Neural cell (in vitro differentiated cells): Measurements from ENCODE around the gene GPS2. TPM values are rescaled to one million over a fixed set of nuclear protein-coding genes. Genes with fewer than 3 reads are reported as not detected.

Source experiments
- H2AFZ ChIP-seq: fragments of 200-600, 300-800 bp; sonication (generic), shearing (Covaris generic); 2 replicates; pipeline ENCODE4 v1.6.0; 2014; ENCODE audit warnings: low read depth, mild to moderate bottlenecking, antibody characterized with exemption, low read length, moderate library complexity
- H3F3A ChIP-seq: fragments of 200-600 bp; shearing (Covaris generic); 2 replicates; pipeline ENCODE4 v1.6.1; 2016; ENCODE audit warnings: mild to moderate bottlenecking, moderate library complexity, mixed read lengths, antibody characterized with exemption, low read length; ENCODE audit not compliant: insufficient read depth, poor library complexity, severe bottlenecking
- H3K27ac ChIP-seq: fragments of 200-600, 300-800 bp; sonication (generic), shearing (Covaris generic); 2 replicates; pipeline ENCODE4 v1.5.1; 2014; ENCODE audit warnings: mild to moderate bottlenecking, low read length, moderate library complexity
- H3K27me3 ChIP-seq: fragments of 300-800, 200-600 bp; sonication (generic), shearing (Covaris generic); 2 replicates; pipeline ENCODE4 v1.6.0; 2014; ENCODE audit warnings: mild to moderate bottlenecking, low read depth, low read length, moderate library complexity; ENCODE audit not compliant: insufficient read depth
- H3K36me3 ChIP-seq: fragments of 300-800, 200-600 bp; sonication (generic), shearing (Covaris generic); 2 replicates; pipeline ENCODE4 v1.5.1; 2014; ENCODE audit warnings: mild to moderate bottlenecking, antibody characterized with exemption, low read length, moderate library complexity; ENCODE audit not compliant: insufficient read depth
- H3K4me2 ChIP-seq: fragments of 300-800, 200-600 bp; sonication (generic), shearing (Covaris generic); 2 replicates; pipeline ENCODE4 v1.6.0; 2014; ENCODE audit warnings: mild to moderate bottlenecking, low read length
- H3K4me3 ChIP-seq: fragments of 300-800, 200-600 bp; sonication (generic), shearing (Covaris generic); 2 replicates; pipeline ENCODE4 v1.5.1; 2014; ENCODE audit warnings: mild to moderate bottlenecking, low read length, moderate library complexity
- H3K79me2 ChIP-seq: fragments of 200-600 bp; shearing (Covaris generic); replicated peaks from 2 replicates; pipeline ENCODE4 v1.6.0; 2014; ENCODE audit warnings: mild to moderate bottlenecking, low read length, moderate library complexity; ENCODE audit not compliant: insufficient read depth
- H3K9ac ChIP-seq: fragments of 300-800, 200-600 bp; sonication (generic), shearing (Covaris generic); 2 replicates; pipeline ENCODE4 v1.6.1; 2016; ENCODE audit warnings: mild to moderate bottlenecking, low read length, mixed read lengths
- H3K9me2 ChIP-seq: fragments of 200-600 bp; shearing (Covaris generic); 2 replicates; pipeline ENCODE4 v1.6.1; 2016; ENCODE audit warnings: mild to moderate bottlenecking, low read length, mixed read lengths; ENCODE audit not compliant: insufficient read depth
- H3K9me3 ChIP-seq: fragments of 200-600, 300-800 bp; sonication (generic), shearing (Covaris generic); 2 replicates; pipeline ENCODE4 v1.6.1; 2016; ENCODE audit warnings: mild to moderate bottlenecking, mixed run types, low read length, moderate library complexity, mixed read lengths
- H4K20me1 ChIP-seq: fragments of 200-600 bp; shearing (Covaris generic); 2 replicates; pipeline ENCODE4 v1.6.1; 2016; ENCODE audit warnings: mild to moderate bottlenecking, mixed run types; ENCODE audit not compliant: insufficient read depth
- CTCF ChIP-seq: fragments of 450-650 bp; IDR thresholded peaks from 2 replicates; pipeline ENCODE4 v1.5.1; 2014; ENCODE audit warnings: antibody characterized with exemption, mild to moderate bottlenecking, moderate library complexity; ENCODE audit not compliant: poor library complexity, severe bottlenecking
- EP300 ChIP-seq: fragments of 450-650 bp; conservative IDR thresholded peaks from 2 replicates; pipeline ENCODE4 v1.6.1; 2014; ENCODE audit warnings: antibody characterized with exemption, mild to moderate bottlenecking, moderate library complexity; ENCODE audit not compliant: poor library complexity, severe bottlenecking
- EZH2 ChIP-seq: fragments of 200-600, 300-800 bp; shearing (Covaris generic), sonication (generic); IDR thresholded peaks from 2 replicates; pipeline ENCODE4 v1.6.1; 2014; ENCODE audit warnings: antibody characterized with exemption, low read length, borderline replicate concordance, mild to moderate bottlenecking; ENCODE audit not compliant: insufficient read depth, poor library complexity, severe bottlenecking
- MXI1 ChIP-seq: fragments of 450-650 bp; conservative IDR thresholded peaks from 2 replicates; pipeline ENCODE4 v1.6.1; 2014; ENCODE audit warnings: antibody characterized with exemption, mild to moderate bottlenecking; ENCODE audit not compliant: poor library complexity, severe bottlenecking
- POLR2AphosphoS5 ChIP-seq: IDR thresholded peaks from 2 replicates; pipeline ENCODE4 v1.6.1; 2012
- RAD21 ChIP-seq: fragments of 450-650 bp; conservative IDR thresholded peaks from 2 replicates; pipeline ENCODE4 v1.6.1; 2014; ENCODE audit warnings: antibody characterized with exemption, mild to moderate bottlenecking, moderate library complexity
- REST ChIP-seq: IDR thresholded peaks from 2 replicates; pipeline ENCODE4 v1.6.1; 2012; ENCODE audit warnings: borderline replicate concordance
- SMC3 ChIP-seq: fragments of 450-650 bp; conservative IDR thresholded peaks from 2 replicates; pipeline ENCODE4 v1.6.1; 2014; ENCODE audit warnings: antibody characterized with exemption, mild to moderate bottlenecking, moderate library complexity; ENCODE audit not compliant: poor library complexity
- TAF1 ChIP-seq: IDR thresholded peaks from 2 replicates; pipeline ENCODE4 v1.6.1; 2012; ENCODE audit warnings: low read depth
- polyA plus RNA-seq: library from polyadenylated mRNA; depleted of rRNA; stranded (reverse); fragments of >200 nt; gene quantifications from 2 replicates; pipeline ENCODE4 v1.2.3, GENCODE V29; 2014

Gene GPS2
- polyA plus RNA-seq, 1 donor from 2014 or later, result 108 TPM

DNA sequence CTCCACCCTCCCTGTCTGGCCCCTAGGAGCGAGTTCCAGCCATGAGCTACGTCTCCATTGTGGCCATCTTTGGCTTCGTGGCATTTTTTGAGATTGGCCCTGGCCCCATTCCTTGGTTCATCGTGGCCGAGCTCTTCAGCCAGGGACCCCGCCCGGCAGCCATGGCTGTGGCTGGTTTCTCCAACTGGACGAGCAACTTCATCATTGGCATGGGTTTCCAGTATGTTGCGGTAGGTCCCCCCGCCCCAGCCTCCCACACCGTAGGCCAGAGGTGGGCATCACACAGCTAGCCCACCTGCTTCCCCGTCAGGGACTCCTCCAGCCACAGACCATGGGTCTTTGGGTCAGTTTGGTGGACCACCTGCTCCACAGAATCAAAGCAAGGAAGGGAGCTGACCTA, 29.5 kb downstream of the GPS2 start:
- Histone ChIP-seq H3K36me3 (no peaks in the 10 kb centered on the region), H3K4me2 (no peak overlapping the region), H3F3A (no peaks in the 10 kb centered on the region), H4K20me1 (no peaks in the 10 kb centered on the region), H3K9ac (no peak overlapping the region), H3K4me3 (no peak overlapping the region), H2AFZ (no peak overlapping the region), H3K9me2 (no peaks in the 10 kb centered on the region), H3K27me3 (peaks cover 30% of the 10 kb centered on the region), H3K27ac (no peak overlapping the region), H3K9me3 (no peaks in the 10 kb centered on the region), H3K79me2 (no peaks in the 10 kb centered on the region)
- TF ChIP-seq TAF1 (no peak), POLR2AphosphoS5 (no peak), EP300 (no peak), RAD21 (no peak), MXI1 (no peak), REST (no peak), CTCF (no peak), EZH2 (no peak), SMC3 (no peak)

- Histone ChIP-seq H3K79me2 (no peaks in the 10 kb centered on the region), H3K9me3 (no peaks in the 10 kb centered on the region), H3K27ac (no peak overlapping the region), H3K36me3 (no peaks in the 10 kb centered on the region), H2AFZ (no peak overlapping the region), H3F3A (no peaks in the 10 kb centered on the region), H3K9me2 (no peaks in the 10 kb centered on the region), H3K27me3 (peaks cover 31% of the 10 kb centered on the region), H3K9ac (no peak overlapping the region), H3K4me3 (no peak overlapping the region), H4K20me1 (no peaks in the 10 kb centered on the region), H3K4me2 (no peak overlapping the region)
- TF ChIP-seq EP300 (no peak), SMC3 (no peak), CTCF (no peak), REST (no peak), EZH2 (no peak), POLR2AphosphoS5 (no peak)
Observed at GRCh38 chr17:7284911-7285310, 30.2 kb downstream of the GPS2 start.
